HCT116 (cell line): Measurements from ENCODE around the gene RIOK2. TPM values are rescaled to one million over a fixed set of nuclear protein-coding genes. Genes with fewer than 3 reads are reported as not detected.

Experiments used
- ATAC-seq: fragments of 200-7000 bp; cut with Tn5 transposase; 2 replicates; pipeline ENCODE4 v1.9.1; 2020; ENCODE audit warnings: mild to moderate bottlenecking, moderate library complexity
- BruUV-seq: library from RNA; stranded (reverse); fragments of 400-500 nt; replicated peaks from 2 replicates; lab custom pipeline; 2021; lab: Mats Ljungman, UMichigan
- CTCF ChIA-PET: fragments of 300-600 bp; sonication (Branson Sonifier 250); formaldehyde crosslinking; loops from one replicate; lab custom pipeline; 2021; ENCODE audit warnings: antibody characterized with exemption; lab: Charles Lee
- POLR2A ChIA-PET: fragments of 300-600, 350-600 bp; sonication (Branson Sonifier 250); formaldehyde crosslinking; loops from one replicate; lab custom pipeline; 2021; ENCODE audit warnings: antibody characterized with exemption; lab: Charles Lee
- RAD21 ChIA-PET, 2 experiments: fragments of 300-600 bp; sonication (Branson Sonifier 250); formaldehyde crosslinking; loops; one replicate each; lab custom pipeline; 2023; ENCODE audit warnings: low total read pairs in 2 of 2; ENCODE audit not compliant: uncharacterized antibody in 2 of 2, unreplicated experiment in 2 of 2, low non-redundant PET in 1 of 2; lab: Charles Lee
- DNase-seq: peaks from one replicate; pipeline ENCODE4 v3.0.0-alpha.2; 2010; ENCODE audit warnings: low read depth, low spot score
- H2AFZ ChIP-seq: fragments of 200-600 bp; shearing (Covaris generic), sonication (generic); 2 replicates; pipeline ENCODE4 v1.6.1; 2017; ENCODE audit warnings: low read depth, mixed run types, mixed read lengths, antibody characterized with exemption, low read length; ENCODE audit not compliant: poor library complexity, severe bottlenecking
- H3K27ac ChIP-seq: 2 replicates; pipeline ENCODE4 v1.5.1; 2012; ENCODE audit warnings: low read depth, low read length
- H3K27me3 ChIP-seq: fragments of 200-600 bp; sonication (generic); 2 replicates; pipeline ENCODE4 v1.6.1; 2016; ENCODE audit warnings: mixed run types, low read length, mixed read lengths; ENCODE audit not compliant: insufficient read depth
- H3K36me3 ChIP-seq, 2 experiments: fragments of 200-500 bp in 1 of 2; fragments of 200-600 bp in 1 of 2; sonication (Bioruptor generic) in 1 of 2; sonication (generic) in 1 of 2; 2 replicates each; pipeline versions ENCODE4 v1.5.1 to v1.6.1; 2014 to 2016; ENCODE audit warnings: low read length in 2 of 2, inconsistent platforms in 1 of 2, mixed read lengths in 1 of 2, mixed run types in 1 of 2; ENCODE audit not compliant: insufficient read depth in 2 of 2, control insufficient read depth in 1 of 2
- H3K4me1 ChIP-seq, 2 experiments: fragments of 200-600 bp in 1 of 2; sonication (generic) in 1 of 2; 2 replicates each; pipeline versions ENCODE4 v1.5.1 to v1.6.1; 2012 to 2017; ENCODE audit warnings: low read length in 2 of 2, inconsistent platforms in 1 of 2, mild to moderate bottlenecking in 1 of 2, mixed read lengths in 1 of 2, mixed run types in 1 of 2, moderate library complexity in 1 of 2; ENCODE audit not compliant: insufficient read depth in 2 of 2, control insufficient read depth in 1 of 2
- H3K4me2 ChIP-seq: fragments of 200-600 bp; sonication (generic); 2 replicates; pipeline ENCODE4 v1.6.1; 2017; ENCODE audit warnings: mixed run types, low read length, mixed read lengths
- H3K4me3 ChIP-seq, 2 experiments: fragments of 200-600 bp in 1 of 2; sonication (generic) in 1 of 2; replicated peaks in 1 of 2; 2 replicates each; pipeline ENCODE4 v1.5.1; 2011 to 2016; ENCODE audit warnings: low read length in 2 of 2, control low read depth in 1 of 2, low read depth in 1 of 2, mild to moderate bottlenecking in 1 of 2, mixed read lengths in 1 of 2, mixed run types in 1 of 2
- H3K79me2 ChIP-seq: fragments of 200-600 bp; sonication (generic); 2 replicates; pipeline ENCODE4 v1.6.1; 2017; ENCODE audit warnings: mild to moderate bottlenecking, mixed run types, low read length, moderate library complexity, mixed read lengths; ENCODE audit not compliant: insufficient read depth
- H3K9ac ChIP-seq: fragments of 200-600 bp; sonication (generic); 2 replicates; pipeline ENCODE4 v1.6.1; 2016; ENCODE audit warnings: low read length, mixed read lengths
- H3K9me2 ChIP-seq: fragments of 200-600 bp; sonication (generic), shearing (Covaris generic); 2 replicates; pipeline ENCODE4 v1.6.1; 2017; ENCODE audit warnings: mixed run types, mild to moderate bottlenecking, moderate library complexity; ENCODE audit not compliant: insufficient read depth
- H3K9me3 ChIP-seq, 2 experiments: fragments of 200-500 bp in 1 of 2; fragments of 200-600 bp in 1 of 2; sonication (Bioruptor generic) in 1 of 2; sonication (generic) in 1 of 2; 2 replicates each; pipeline ENCODE4 v1.6.1; 2014 to 2017; ENCODE audit warnings: low read length in 2 of 2, mixed read lengths in 2 of 2, inconsistent platforms in 1 of 2, low read depth in 1 of 2, mild to moderate bottlenecking in 1 of 2, mixed run types in 1 of 2, moderate library complexity in 1 of 2; ENCODE audit not compliant: control insufficient read depth in 1 of 2, insufficient read depth in 1 of 2
- H4K20me1 ChIP-seq: fragments of 200-600 bp; sonication (generic), shearing (Covaris generic); 2 replicates; pipeline ENCODE4 v1.6.1; 2017; ENCODE audit warnings: mixed run types, mild to moderate bottlenecking, moderate library complexity; ENCODE audit not compliant: insufficient read depth
- CEBPB ChIP-seq: IDR thresholded peaks from 2 replicates; pipeline ENCODE4 v1.6.1; 2012; ENCODE audit warnings: low read depth
- EZH2 ChIP-seq: fragments of 200-600 bp; sonication (generic); IDR thresholded peaks from 2 replicates; pipeline ENCODE4 v1.6.1; 2017; ENCODE audit warnings: antibody characterized with exemption, mixed run types
- POLR2A ChIP-seq: IDR thresholded peaks from 2 replicates; pipeline ENCODE4 v1.7.0; 2011; ENCODE audit warnings: borderline replicate concordance; ENCODE audit not compliant: insufficient read depth, insufficient read length; ENCODE audit errors: extremely low read depth
- RAD21 ChIP-seq: IDR thresholded peaks from 2 replicates; pipeline ENCODE4 v1.6.1; 2012; ENCODE audit warnings: low read depth, mild to moderate bottlenecking
- TCF7L2 ChIP-seq: IDR thresholded peaks from 2 replicates; pipeline ENCODE4 v1.7.0; 2011; ENCODE audit warnings: borderline replicate concordance, inconsistent platforms; ENCODE audit not compliant: insufficient read depth, insufficient read length; ENCODE audit errors: extremely low read depth
- YY1 ChIP-seq: IDR thresholded peaks from 2 replicates; pipeline ENCODE4 v1.6.1; 2011; ENCODE audit warnings: low read length, low read depth, moderate library complexity, mild to moderate bottlenecking; ENCODE audit not compliant: insufficient replicate concordance; ENCODE audit errors: extremely low read depth
- ZFX ChIP-seq: fragments of 450-650 bp; IDR thresholded peaks from 2 replicates; pipeline ENCODE4 v1.6.1; 2017
- ZNF274 ChIP-seq: fragments of 200-500 bp; sonication (Bioruptor generic); IDR thresholded peaks from 2 replicates; pipeline ENCODE4 v1.6.1; 2014; ENCODE audit warnings: mild to moderate bottlenecking, low read depth, low read length, inconsistent platforms
- intact Hi-C: fragments of 100-400 bp; cut with micrococcal nuclease; formaldehyde crosslinking; loops from 2 replicates; pipeline ENCODE4 v1.10.0; 2022
- total RNA-seq: library from RNA; stranded (reverse); gene quantifications from one replicate; pipeline ENCODE4 v1.2.1, GENCODE V29; 2021; ENCODE audit not compliant: unreplicated experiment
- TF ChIP-seq, protein P1 (sequence below): IDR thresholded peaks from 2 replicates; pipeline ENCODE4 v1.6.1; 2012
- TF ChIP-seq, protein P2 (sequence below), 3 experiments: fragments of 200-600 bp in 1 of 3; sonication (generic) in 1 of 3; IDR thresholded peaks in 2 of 3; conservative IDR thresholded peaks in 1 of 3; 2 replicates each; pipeline ENCODE4 v1.5.1; 2012 to 2017; ENCODE audit warnings: low read depth in 2 of 3, low read length in 2 of 3, antibody characterized with exemption in 1 of 3, borderline replicate concordance in 1 of 3, control low read depth in 1 of 3, mild to moderate bottlenecking in 1 of 3, mixed read lengths in 1 of 3, mixed run types in 1 of 3, moderate library complexity in 1 of 3; ENCODE audit not compliant: insufficient read depth in 1 of 3
- TF ChIP-seq, protein P3 (sequence below): IDR thresholded peaks from 2 replicates; pipeline ENCODE4 v1.6.1; 2011; ENCODE audit warnings: mild to moderate bottlenecking, low read length, moderate library complexity; ENCODE audit not compliant: insufficient replicate concordance; ENCODE audit errors: extremely low read depth

The RIOK2 gene
- total RNA-seq, 1 experiment from 2014 or later = 27.1 TPM

DNA sequence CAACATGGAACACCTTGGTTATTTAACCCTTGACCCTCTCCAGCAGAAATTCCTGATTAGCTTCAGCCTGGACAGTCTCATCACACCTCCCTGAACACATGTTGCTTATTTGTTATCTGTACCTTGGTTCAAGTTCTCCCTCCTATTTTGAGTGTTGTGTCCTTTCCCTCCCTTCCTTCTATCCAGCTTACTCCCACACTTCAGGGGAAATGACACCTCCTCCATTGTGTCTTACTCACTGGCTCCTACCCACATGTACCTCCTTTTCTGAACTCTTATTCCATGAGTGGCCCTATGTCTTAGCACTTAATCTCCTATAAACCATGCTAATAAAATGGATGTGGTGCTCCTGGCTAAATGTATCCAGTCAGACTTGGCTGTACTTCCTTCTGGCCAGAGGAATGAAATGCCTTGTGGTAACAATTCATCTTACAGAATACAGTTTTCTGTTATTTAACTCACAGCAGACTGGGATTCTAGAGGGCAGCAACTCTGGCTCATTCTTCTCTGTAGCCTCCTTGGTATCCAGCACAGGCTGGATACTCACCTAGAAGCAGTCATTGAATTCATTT, 51.8 kb downstream of the RIOK2 start:
- H3K27ac ChIP-seq = no peak overlapping the region
- ATAC-seq (no peak), DNase-seq (no peak)
- H3K9me2 ChIP-seq = no peaks in the 10 kb centered on the region
- no peaks in the 10 kb centered on the region for H3K79me2 ChIP-seq
- no peak overlapping the region for H3K9ac ChIP-seq
- ChIA-PET CTCF (no interaction called here), RAD21 (no interaction called here), POLR2A (no interaction called here)
- intact Hi-C loops = no loop called here
- H3K4me1 ChIP-seq = no peaks in the 10 kb centered on the region
- no peak overlapping the region for H2AFZ ChIP-seq
- H3K27me3 ChIP-seq = no peaks in the 10 kb centered on the region
- H3K36me3 ChIP-seq = no peaks in the 10 kb centered on the region
- no peak overlapping the region for H3K4me2 ChIP-seq
- TF ChIP-seq, protein P1, sequence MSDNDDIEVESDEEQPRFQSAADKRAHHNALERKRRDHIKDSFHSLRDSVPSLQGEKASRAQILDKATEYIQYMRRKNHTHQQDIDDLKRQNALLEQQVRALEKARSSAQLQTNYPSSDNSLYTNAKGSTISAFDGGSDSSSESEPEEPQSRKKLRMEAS = no peak
- TF ChIP-seq ZFX = no peak
- TF ChIP-seq, protein P2, sequence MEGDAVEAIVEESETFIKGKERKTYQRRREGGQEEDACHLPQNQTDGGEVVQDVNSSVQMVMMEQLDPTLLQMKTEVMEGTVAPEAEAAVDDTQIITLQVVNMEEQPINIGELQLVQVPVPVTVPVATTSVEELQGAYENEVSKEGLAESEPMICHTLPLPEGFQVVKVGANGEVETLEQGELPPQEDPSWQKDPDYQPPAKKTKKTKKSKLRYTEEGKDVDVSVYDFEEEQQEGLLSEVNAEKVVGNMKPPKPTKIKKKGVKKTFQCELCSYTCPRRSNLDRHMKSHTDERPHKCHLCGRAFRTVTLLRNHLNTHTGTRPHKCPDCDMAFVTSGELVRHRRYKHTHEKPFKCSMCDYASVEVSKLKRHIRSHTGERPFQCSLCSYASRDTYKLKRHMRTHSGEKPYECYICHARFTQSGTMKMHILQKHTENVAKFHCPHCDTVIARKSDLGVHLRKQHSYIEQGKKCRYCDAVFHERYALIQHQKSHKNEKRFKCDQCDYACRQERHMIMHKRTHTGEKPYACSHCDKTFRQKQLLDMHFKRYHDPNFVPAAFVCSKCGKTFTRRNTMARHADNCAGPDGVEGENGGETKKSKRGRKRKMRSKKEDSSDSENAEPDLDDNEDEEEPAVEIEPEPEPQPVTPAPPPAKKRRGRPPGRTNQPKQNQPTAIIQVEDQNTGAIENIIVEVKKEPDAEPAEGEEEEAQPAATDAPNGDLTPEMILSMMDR (IDR thresholded peaks at IDR 0.05 in 2 of 3, conservative IDR thresholded peaks at IDR 0.05 in 1 of 3; ENCODE audit: borderline replicate concordance in 1 of 3, insufficient read depth in 1 of 3, low read depth in 2 of 3, low read length in 2 of 3) = no peak
- no peak for TF ChIP-seq YY1
- no peak for TF ChIP-seq EZH2
- no peak for TF ChIP-seq TCF7L2
- no peak for TF ChIP-seq CEBPB
- no peak for TF ChIP-seq POLR2A
- TF ChIP-seq RAD21 = no peak
- TF ChIP-seq, protein P3, sequence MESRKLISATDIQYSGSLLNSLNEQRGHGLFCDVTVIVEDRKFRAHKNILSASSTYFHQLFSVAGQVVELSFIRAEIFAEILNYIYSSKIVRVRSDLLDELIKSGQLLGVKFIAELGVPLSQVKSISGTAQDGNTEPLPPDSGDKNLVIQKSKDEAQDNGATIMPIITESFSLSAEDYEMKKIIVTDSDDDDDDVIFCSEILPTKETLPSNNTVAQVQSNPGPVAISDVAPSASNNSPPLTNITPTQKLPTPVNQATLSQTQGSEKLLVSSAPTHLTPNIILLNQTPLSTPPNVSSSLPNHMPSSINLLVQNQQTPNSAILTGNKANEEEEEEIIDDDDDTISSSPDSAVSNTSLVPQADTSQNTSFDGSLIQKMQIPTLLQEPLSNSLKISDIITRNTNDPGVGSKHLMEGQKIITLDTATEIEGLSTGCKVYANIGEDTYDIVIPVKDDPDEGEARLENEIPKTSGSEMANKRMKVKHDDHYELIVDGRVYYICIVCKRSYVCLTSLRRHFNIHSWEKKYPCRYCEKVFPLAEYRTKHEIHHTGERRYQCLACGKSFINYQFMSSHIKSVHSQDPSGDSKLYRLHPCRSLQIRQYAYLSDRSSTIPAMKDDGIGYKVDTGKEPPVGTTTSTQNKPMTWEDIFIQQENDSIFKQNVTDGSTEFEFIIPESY = no peak
- no peak for TF ChIP-seq ZNF274
- no peaks in the 10 kb centered on the region for H3K9me3 ChIP-seq
- no TSS peak for BruUV-seq
- no peak overlapping the region for H3K4me3 ChIP-seq
- no peaks in the 10 kb centered on the region for H4K20me1 ChIP-seq
